ENCODE data around the gene SYT1.
"Not testable (repeated sequence)": the region's sequence is repeated elsewhere in the genome, so short reads cannot be mapped to it uniquely, and the experiment has no call there.

The SYT1 gene

GRCh38 chr12:79415321-79415720 lies 550.7 kb downstream of the SYT1 start:
- Histone ChIP-seq H3K27ac (ENCODE audit: insufficient read depth, low read depth, low read length, poor library complexity, severe bottlenecking) (no peak overlapping the region), H3K36me3 (ENCODE audit: control insufficient read depth, insufficient read depth, low read length) (no peaks in the 10 kb centered on the region)
- 95 to 100% methylated on average over 2 of the region's 2 CpGs for WGBS, 2 experiments

GRCh38 chr12:79415746-79416435 lies 551.3 kb downstream of the SYT1 start:
- Histone ChIP-seq H3K4me3 (ENCODE audit: insufficient read depth, low read depth, low read length) (no peak overlapping the region), H3K36me3 (ENCODE audit: control insufficient read depth, insufficient read depth, low read length) (no peaks in the 10 kb centered on the region), H3K27me3 (ENCODE audit: control insufficient read depth, insufficient read depth, low read length, poor library complexity, severe bottlenecking) (no peaks in the 10 kb centered on the region), H3K9me3 (ENCODE audit: control insufficient read depth, low read length) (no peaks in the 10 kb centered on the region), H3K4me1 (ENCODE audit: control insufficient read depth, insufficient read depth, low read length) (peaks cover 7% of the 10 kb centered on the region), H3K27ac (ENCODE audit: insufficient read depth, low read depth, low read length, poor library complexity, severe bottlenecking) (no peak overlapping the region)
- 80 to 82% methylated on average over 5 of the region's 5 CpGs for WGBS, 2 experiments

More at GRCh38 chr12:79415321-79415720, 550.7 kb downstream of the SYT1 start:
- no peaks in the 10 kb centered on the region for H3K27me3 ChIP-seq (ENCODE audit: control insufficient read depth, insufficient read depth, low read length, poor library complexity, severe bottlenecking)
- H3K9me3 ChIP-seq (ENCODE audit: control insufficient read depth, low read length) = no peaks in the 10 kb centered on the region
- H3K4me1 ChIP-seq (ENCODE audit: control insufficient read depth, insufficient read depth, low read length) = peaks cover 2% of the 10 kb centered on the region
- no peak overlapping the region for H3K4me3 ChIP-seq (ENCODE audit: insufficient read depth, low read depth, low read length)

- Histone ChIP-seq H3K4me3 (ENCODE audit: insufficient read depth, low read depth, low read length) (no peak overlapping the region), H3K36me3 (ENCODE audit: control insufficient read depth, insufficient read depth, low read length) (no peaks in the 10 kb centered on the region), H3K9me3 (ENCODE audit: control insufficient read depth, low read length) (no peaks in the 10 kb centered on the region), H3K27ac (ENCODE audit: insufficient read depth, low read depth, low read length, poor library complexity, severe bottlenecking) (no peak overlapping the region), H3K4me1 (ENCODE audit: control insufficient read depth, insufficient read depth, low read length) (peaks cover 14% of the 10 kb centered on the region), H3K27me3 (ENCODE audit: control insufficient read depth, insufficient read depth, low read length, poor library complexity, severe bottlenecking) (no peaks in the 10 kb centered on the region)
Observed at GRCh38 chr12:79420146-79420618, 555.6 kb downstream of the SYT1 start.

- Histone ChIP-seq H3K4me3 (ENCODE audit: insufficient read depth, low read depth, low read length) (no peak overlapping the region), H3K9me3 (ENCODE audit: control insufficient read depth, low read length) (no peaks in the 10 kb centered on the region), H3K27ac (ENCODE audit: insufficient read depth, low read depth, low read length, poor library complexity, severe bottlenecking) (no peak overlapping the region), H3K4me1 (ENCODE audit: control insufficient read depth, insufficient read depth, low read length) (peaks cover 14% of the 10 kb centered on the region), H3K27me3 (ENCODE audit: control insufficient read depth, insufficient read depth, low read length, poor library complexity, severe bottlenecking) (no peaks in the 10 kb centered on the region), H3K36me3 (ENCODE audit: control insufficient read depth, insufficient read depth, low read length) (no peaks in the 10 kb centered on the region)
- 94 to 97% methylated on average over 1 of the region's 1 CpG for WGBS, 2 experiments
Observed at GRCh38 chr12:79421236-79421740, 556.7 kb downstream of the SYT1 start.

GRCh38 chr12:79422060-79422812 lies 557.7 kb downstream of the SYT1 start:
- 84 to 88% methylated on average over 3 of the region's 3 CpGs for WGBS, 2 experiments
- H3K4me1 ChIP-seq (ENCODE audit: control insufficient read depth, insufficient read depth, low read length) = peaks cover 14% of the 10 kb centered on the region
- H3K27ac ChIP-seq (ENCODE audit: insufficient read depth, low read depth, low read length, poor library complexity, severe bottlenecking) = no peak overlapping the region
- no peak overlapping the region for H3K4me3 ChIP-seq (ENCODE audit: insufficient read depth, low read depth, low read length)
- no peaks in the 10 kb centered on the region for H3K36me3 ChIP-seq (ENCODE audit: control insufficient read depth, insufficient read depth, low read length)
- no peaks in the 10 kb centered on the region for H3K27me3 ChIP-seq (ENCODE audit: control insufficient read depth, insufficient read depth, low read length, poor library complexity, severe bottlenecking)
- H3K9me3 ChIP-seq (ENCODE audit: control insufficient read depth, low read length) = no peaks in the 10 kb centered on the region

- Histone ChIP-seq H3K36me3 (ENCODE audit: control insufficient read depth, insufficient read depth, low read length) (no peaks in the 10 kb centered on the region), H3K4me1 (ENCODE audit: control insufficient read depth, insufficient read depth, low read length) (peaks cover 14% of the 10 kb centered on the region), H3K4me3 (ENCODE audit: insufficient read depth, low read depth, low read length) (no peak overlapping the region), H3K27ac (ENCODE audit: insufficient read depth, low read depth, low read length, poor library complexity, severe bottlenecking) (no peak overlapping the region), H3K9me3 (ENCODE audit: control insufficient read depth, low read length) (no peaks in the 10 kb centered on the region), H3K27me3 (ENCODE audit: control insufficient read depth, insufficient read depth, low read length, poor library complexity, severe bottlenecking) (no peaks in the 10 kb centered on the region)
- 96 to 100% methylated on average over 1 to 3 of the region's 3 CpGs for WGBS, 2 experiments
Observed at GRCh38 chr12:79423560-79423959, 559.0 kb downstream of the SYT1 start.

- Histone ChIP-seq H3K9me3 (ENCODE audit: control insufficient read depth, low read length) (no peaks in the 10 kb centered on the region), H3K4me1 (ENCODE audit: control insufficient read depth, insufficient read depth, low read length) (peaks cover 14% of the 10 kb centered on the region), H3K4me3 (ENCODE audit: insufficient read depth, low read depth, low read length) (no peak overlapping the region), H3K27ac (ENCODE audit: insufficient read depth, low read depth, low read length, poor library complexity, severe bottlenecking) (no peak overlapping the region), H3K27me3 (ENCODE audit: control insufficient read depth, insufficient read depth, low read length, poor library complexity, severe bottlenecking) (no peaks in the 10 kb centered on the region), H3K36me3 (ENCODE audit: control insufficient read depth, insufficient read depth, low read length) (no peaks in the 10 kb centered on the region)
- WGBS, 2 experiments = 100% methylated on average over 1 of the region's 2 CpGs; no CpG with 5 or more reads in 1 of the 2 experiments
Observed at GRCh38 chr12:79424109-79424721, 559.6 kb downstream of the SYT1 start.

- H3K36me3 ChIP-seq (ENCODE audit: control insufficient read depth, insufficient read depth, low read length) = no peaks in the 10 kb centered on the region
- peaks cover 7% of the 10 kb centered on the region for H3K4me1 ChIP-seq (ENCODE audit: control insufficient read depth, insufficient read depth, low read length)
- no peaks in the 10 kb centered on the region for H3K27me3 ChIP-seq (ENCODE audit: control insufficient read depth, insufficient read depth, low read length, poor library complexity, severe bottlenecking)
- H3K27ac ChIP-seq (ENCODE audit: insufficient read depth, low read depth, low read length, poor library complexity, severe bottlenecking) = no peak overlapping the region
- H3K9me3 ChIP-seq (ENCODE audit: control insufficient read depth, low read length) = no peaks in the 10 kb centered on the region
- H3K4me3 ChIP-seq (ENCODE audit: insufficient read depth, low read depth, low read length) = no peak overlapping the region
Observed at GRCh38 chr12:79426121-79426520, 561.5 kb downstream of the SYT1 start.

GRCh38 chr12:79426744-79427143 lies 562.2 kb downstream of the SYT1 start:
- H3K9me3 ChIP-seq (ENCODE audit: control insufficient read depth, low read length); H3K27ac ChIP-seq (ENCODE audit: insufficient read depth, low read depth, low read length, poor library complexity, severe bottlenecking); H3K36me3 ChIP-seq (ENCODE audit: control insufficient read depth, insufficient read depth, low read length); H3K27me3 ChIP-seq (ENCODE audit: control insufficient read depth, insufficient read depth, low read length, poor library complexity, severe bottlenecking); H3K4me3 ChIP-seq (ENCODE audit: insufficient read depth, low read depth, low read length); H3K4me1 ChIP-seq (ENCODE audit: control insufficient read depth, insufficient read depth, low read length): not testable (repeated sequence)
- 82 to 85% methylated on average over 3 of the region's 3 CpGs for WGBS, 2 experiments

- H3K4me3 ChIP-seq (ENCODE audit: insufficient read depth, low read depth, low read length) = no peak overlapping the region
- H3K27ac ChIP-seq (ENCODE audit: insufficient read depth, low read depth, low read length, poor library complexity, severe bottlenecking) = no peak overlapping the region
- H3K36me3 ChIP-seq (ENCODE audit: control insufficient read depth, insufficient read depth, low read length) = no peaks in the 10 kb centered on the region
- 93 to 94% methylated on average over 1 to 3 of the region's 3 CpGs for WGBS, 2 experiments
- H3K4me1 ChIP-seq (ENCODE audit: control insufficient read depth, insufficient read depth, low read length) = no peaks in the 10 kb centered on the region
- no peaks in the 10 kb centered on the region for H3K27me3 ChIP-seq (ENCODE audit: control insufficient read depth, insufficient read depth, low read length, poor library complexity, severe bottlenecking)
- H3K9me3 ChIP-seq (ENCODE audit: control insufficient read depth, low read length) = no peaks in the 10 kb centered on the region
Observed at GRCh38 chr12:79433465-79434072, 569.0 kb downstream of the SYT1 start.

Data from ectodermal cell (in vitro differentiated cells).